ENCODE results near the gene DEPDC5.

GRCh38 chr22:31882971-31883370 lies 129.2 kb downstream of the DEPDC5 start:
- TF ChIP-seq CTCF (IDR thresholded peaks at IDR 0.05), result no peak
- TF ChIP-seq POLR2A (IDR thresholded peaks at IDR 0.05), result no peak

All from Peyer's patch (tissue), 4 donors.